Measurements from ENCODE around the gene ENHO. TPM values are rescaled to one million over a fixed set of nuclear protein-coding genes. Genes with fewer than 3 reads are reported as not detected.

Gene ENHO
- total RNA-seq, 2 experiments from 2014 or later: not detected

- Mint-ChIP-seq H3K36me3 (ENCODE audit: low read depth) (no peaks in the 10 kb centered on the region), H3K27me3 (ENCODE audit: low read depth) (no peaks in the 10 kb centered on the region), H3K9me3 (ENCODE audit: insufficient read depth) (no peaks in the 10 kb centered on the region), H3K4me3 (no peak overlapping the region), H3K4me1 (ENCODE audit: low read depth) (no peaks in the 10 kb centered on the region), H3K27ac (no peak overlapping the region)
- DNase-seq (no peak), ATAC-seq (no peak)
- CTCF ChIA-PET: interaction anchor here (1.1 kb wide), 1 partner anchor 16 kb away, joined by 3 read pairs; no protein-coding TSS in a partner anchor
- POLR2A ChIA-PET: no interaction called here
Observed at GRCh38 chr9:34510497-34511468, 12.0 kb downstream of the ENHO start.

- ATAC-seq (no peak), DNase-seq (no peak)
- H3K36me3 Mint-ChIP-seq (ENCODE audit: low read depth): no peaks in the 10 kb centered on the region
- H3K27me3 Mint-ChIP-seq (ENCODE audit: low read depth): no peaks in the 10 kb centered on the region
- POLR2A ChIA-PET: no interaction called here
- H3K4me1 Mint-ChIP-seq (ENCODE audit: low read depth): no peaks in the 10 kb centered on the region
- H3K9me3 Mint-ChIP-seq (ENCODE audit: insufficient read depth): no peaks in the 10 kb centered on the region
- no peak overlapping the region for H3K4me3 Mint-ChIP-seq
- H3K27ac Mint-ChIP-seq: no peak overlapping the region
- CTCF ChIA-PET: no interaction called here
Observed at GRCh38 chr9:34508951-34509350, 13.8 kb downstream of the ENHO start.

GRCh38 chr9:34508463-34508862, 14.3 kb downstream of the ENHO start:
- CTCF ChIA-PET: interaction anchor here (1.2 kb wide), 1 partner anchor 84 kb away, joined by 4 read pairs; no protein-coding TSS in a partner anchor
- Mint-ChIP-seq H3K4me3 (no peak overlapping the region), H3K4me1 (ENCODE audit: low read depth) (no peaks in the 10 kb centered on the region), H3K27ac (no peak overlapping the region), H3K36me3 (ENCODE audit: low read depth) (no peaks in the 10 kb centered on the region), H3K9me3 (ENCODE audit: insufficient read depth) (no peaks in the 10 kb centered on the region), H3K27me3 (ENCODE audit: low read depth) (no peaks in the 10 kb centered on the region)
- no peak for DNase-seq
- POLR2A ChIA-PET: no interaction called here
- no peak for ATAC-seq

- ChIA-PET CTCF (interaction anchor here (1.2 kb wide), 1 partner anchor 84 kb away, joined by 4 read pairs; no protein-coding TSS in a partner anchor), POLR2A (no interaction called here)
- DNase-seq (no peak), ATAC-seq (no peak)
- no peaks in the 10 kb centered on the region for H3K36me3 Mint-ChIP-seq (ENCODE audit: low read depth)
- no peaks in the 10 kb centered on the region for H3K9me3 Mint-ChIP-seq (ENCODE audit: insufficient read depth)
- H3K27ac Mint-ChIP-seq: no peak overlapping the region
- no peaks in the 10 kb centered on the region for H3K4me1 Mint-ChIP-seq (ENCODE audit: low read depth)
- no peaks in the 10 kb centered on the region for H3K27me3 Mint-ChIP-seq (ENCODE audit: low read depth)
- no peak overlapping the region for H3K4me3 Mint-ChIP-seq
Observed at GRCh38 chr9:34507966-34508365, 14.8 kb downstream of the ENHO start.

- Mint-ChIP-seq H3K4me3 (no peak overlapping the region), H3K27ac (no peak overlapping the region), H3K27me3 (ENCODE audit: low read depth) (no peaks in the 10 kb centered on the region), H3K4me1 (ENCODE audit: low read depth) (no peaks in the 10 kb centered on the region), H3K36me3 (ENCODE audit: low read depth) (no peaks in the 10 kb centered on the region), H3K9me3 (ENCODE audit: insufficient read depth) (no peaks in the 10 kb centered on the region)
- POLR2A ChIA-PET: no interaction called here
- ATAC-seq: no peak
- DNase-seq: no peak
- CTCF ChIA-PET: interaction anchor here (1.2 kb wide), 1 partner anchor 84 kb away, joined by 4 read pairs; no protein-coding TSS in a partner anchor
Observed at GRCh38 chr9:34507556-34507955, 15.2 kb downstream of the ENHO start.

- ChIA-PET POLR2A (no interaction called here), CTCF (interaction anchor here (0.9 to 1.4 kb wide), 3 partner anchors 10 to 103 kb away, joined by 3 to 8 read pairs (median 3); no protein-coding TSS in a partner anchor)
- Mint-ChIP-seq H3K36me3 (ENCODE audit: low read depth) (no peaks in the 10 kb centered on the region), H3K4me3 (no peak overlapping the region), H3K4me1 (ENCODE audit: low read depth) (no peaks in the 10 kb centered on the region), H3K9me3 (ENCODE audit: insufficient read depth) (no peaks in the 10 kb centered on the region), H3K27me3 (ENCODE audit: low read depth) (no peaks in the 10 kb centered on the region), H3K27ac (no peak overlapping the region)
- DNase-seq (no peak), ATAC-seq (no peak)
Observed at GRCh38 chr9:34506623-34507022, 16.2 kb downstream of the ENHO start.

GRCh38 chr9:34505370-34506120, 17.2 kb downstream of the ENHO start:
- ATAC-seq: no peak
- CTCF ChIA-PET: interaction anchor here (0.9 to 1.4 kb wide), 3 partner anchors 9 to 102 kb away, joined by 3 to 8 read pairs (median 3); no protein-coding TSS in a partner anchor
- POLR2A ChIA-PET: no interaction called here
- Mint-ChIP-seq H3K4me1 (ENCODE audit: low read depth) (no peaks in the 10 kb centered on the region), H3K4me3 (no peak overlapping the region), H3K27ac (no peak overlapping the region), H3K36me3 (ENCODE audit: low read depth) (no peaks in the 10 kb centered on the region), H3K9me3 (ENCODE audit: insufficient read depth) (no peaks in the 10 kb centered on the region), H3K27me3 (ENCODE audit: low read depth) (no peaks in the 10 kb centered on the region)
- no peak for DNase-seq

- H3K36me3 Mint-ChIP-seq (ENCODE audit: low read depth): no peaks in the 10 kb centered on the region
- peaks cover 5% of the 10 kb centered on the region for H3K27me3 Mint-ChIP-seq (ENCODE audit: low read depth)
- H3K27ac Mint-ChIP-seq: no peak overlapping the region
- ChIA-PET POLR2A (no interaction called here), CTCF (interaction anchor here (1.4 to 4.7 kb wide), 2 partner anchors 67 to 99 kb away, joined by 4 to 43 read pairs; no protein-coding TSS in a partner anchor)
- no peaks in the 10 kb centered on the region for H3K9me3 Mint-ChIP-seq (ENCODE audit: insufficient read depth)
- H3K4me1 Mint-ChIP-seq (ENCODE audit: low read depth): no peaks in the 10 kb centered on the region
- H3K4me3 Mint-ChIP-seq: no peak overlapping the region
- DNase-seq (no peak), ATAC-seq (no peak)
Observed at GRCh38 chr9:34503406-34503805, 19.4 kb downstream of the ENHO start.

GRCh38 chr9:34502891-34503290, 19.9 kb downstream of the ENHO start:
- ChIA-PET POLR2A (no interaction called here), CTCF (interaction anchor here (1.4 to 4.7 kb wide), 2 partner anchors 66 to 99 kb away, joined by 4 to 43 read pairs; no protein-coding TSS in a partner anchor)
- Mint-ChIP-seq H3K4me3 (no peak overlapping the region), H3K27me3 (ENCODE audit: low read depth) (peaks cover 5% of the 10 kb centered on the region), H3K9me3 (ENCODE audit: insufficient read depth) (no peaks in the 10 kb centered on the region), H3K27ac (no peak overlapping the region), H3K4me1 (ENCODE audit: low read depth) (no peaks in the 10 kb centered on the region), H3K36me3 (ENCODE audit: low read depth) (no peaks in the 10 kb centered on the region)
- ATAC-seq (no peak), DNase-seq (no peak)

GRCh38 chr9:34502471-34502870, 20.3 kb downstream of the ENHO start:
- H3K36me3 Mint-ChIP-seq (ENCODE audit: low read depth): no peaks in the 10 kb centered on the region
- ChIA-PET POLR2A (no interaction called here), CTCF (interaction anchor here (1.2 to 4.7 kb wide), 2 partner anchors 63 to 98 kb away, joined by 3 to 43 read pairs; no protein-coding TSS in a partner anchor)
- H3K4me1 Mint-ChIP-seq (ENCODE audit: low read depth): no peaks in the 10 kb centered on the region
- no peaks in the 10 kb centered on the region for H3K9me3 Mint-ChIP-seq (ENCODE audit: insufficient read depth)
- DNase-seq (no peak), ATAC-seq (no peak)
- H3K4me3 Mint-ChIP-seq: no peak overlapping the region
- H3K27me3 Mint-ChIP-seq (ENCODE audit: low read depth): peaks cover 8% of the 10 kb centered on the region
- no peak overlapping the region for H3K27ac Mint-ChIP-seq

- no peaks in the 10 kb centered on the region for H3K4me1 Mint-ChIP-seq (ENCODE audit: low read depth)
Observed at GRCh38 chr9:34501889-34502425, 20.8 kb downstream of the ENHO start.

More at GRCh38 chr9:34501889-34502425, 20.8 kb downstream of the ENHO start:
- ChIA-PET POLR2A (no interaction called here), CTCF (interaction anchor here (0.9 to 4.7 kb wide), 9 partner anchors 10 to 170 kb away, joined by 3 to 43 read pairs (median 5); partner anchors contain the start of gene DNAI1)
- DNase-seq: no peak
- Mint-ChIP-seq H3K36me3 (ENCODE audit: low read depth) (no peaks in the 10 kb centered on the region), H3K4me3 (no peak overlapping the region), H3K27me3 (ENCODE audit: low read depth) (peaks cover 9% of the 10 kb centered on the region), H3K9me3 (ENCODE audit: insufficient read depth) (no peaks in the 10 kb centered on the region), H3K27ac (no peak overlapping the region)
- ATAC-seq: no peak
